HG03135 (cell line): ENCODE measurements around the gene CAMK2A.

Experiments used
- ATAC-seq: cut with Tn5 transposase; IDR thresholded peaks from one replicate; pipeline ENCODE4 v1.9.1; 2021; ENCODE audit warnings: mild to moderate bottlenecking, moderate library complexity; ENCODE audit not compliant: unreplicated experiment

Gene CAMK2A

DNA sequence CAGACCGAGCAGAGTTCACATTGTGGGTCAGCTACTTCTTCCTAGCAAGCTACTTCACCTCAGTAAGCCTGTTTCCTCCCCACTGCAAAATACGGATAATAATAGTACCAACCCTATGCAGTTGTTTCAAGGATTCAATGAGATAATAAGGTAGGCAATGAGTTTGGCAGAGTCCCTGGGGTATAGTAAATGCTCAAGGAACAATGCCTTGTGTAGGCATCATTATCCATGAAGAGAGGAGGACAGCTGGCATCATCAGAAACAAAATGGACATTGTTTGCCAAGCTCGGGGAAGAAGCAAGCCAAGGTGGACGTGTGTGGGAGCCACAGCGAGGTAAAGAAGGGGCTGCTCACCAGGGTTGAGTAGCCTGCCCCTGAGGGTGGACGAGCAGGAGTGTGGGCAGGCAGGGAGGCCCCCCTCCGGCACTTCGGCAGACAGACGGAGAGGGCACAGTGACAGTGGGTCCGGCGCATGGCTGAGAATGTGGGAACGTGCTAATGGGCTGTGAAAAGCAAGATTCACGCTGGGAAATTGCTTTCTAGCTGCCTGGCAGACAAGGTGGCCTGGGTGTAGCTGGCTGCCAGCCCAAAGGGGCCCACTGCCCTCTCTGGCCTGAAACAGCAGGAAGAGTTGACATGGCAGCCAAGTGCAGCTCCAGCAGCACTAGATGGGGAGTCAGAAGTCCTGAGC is 10.1 kb downstream of the CAMK2A start:
- ATAC-seq, result no peak

DNA sequence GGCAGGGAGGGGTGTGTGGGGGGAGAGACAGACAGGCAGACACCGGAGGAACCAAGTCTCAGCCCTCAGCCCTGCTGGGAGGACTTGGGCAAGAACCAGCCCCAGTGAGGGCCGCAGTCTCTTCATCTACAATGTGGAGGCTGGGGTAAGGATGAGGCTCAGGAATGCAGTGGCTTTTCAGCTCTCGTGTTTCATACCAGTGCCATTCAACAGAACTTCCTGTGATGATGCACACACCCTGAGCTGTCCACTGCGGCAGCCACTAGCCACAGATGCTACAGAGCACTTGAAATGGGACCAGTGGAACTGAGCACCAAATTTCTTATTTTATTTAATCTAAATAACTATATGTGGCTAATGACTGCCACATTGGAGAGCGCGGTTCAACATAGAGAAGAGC is 10.7 kb downstream of the CAMK2A start:
- no peak for ATAC-seq

DNA sequence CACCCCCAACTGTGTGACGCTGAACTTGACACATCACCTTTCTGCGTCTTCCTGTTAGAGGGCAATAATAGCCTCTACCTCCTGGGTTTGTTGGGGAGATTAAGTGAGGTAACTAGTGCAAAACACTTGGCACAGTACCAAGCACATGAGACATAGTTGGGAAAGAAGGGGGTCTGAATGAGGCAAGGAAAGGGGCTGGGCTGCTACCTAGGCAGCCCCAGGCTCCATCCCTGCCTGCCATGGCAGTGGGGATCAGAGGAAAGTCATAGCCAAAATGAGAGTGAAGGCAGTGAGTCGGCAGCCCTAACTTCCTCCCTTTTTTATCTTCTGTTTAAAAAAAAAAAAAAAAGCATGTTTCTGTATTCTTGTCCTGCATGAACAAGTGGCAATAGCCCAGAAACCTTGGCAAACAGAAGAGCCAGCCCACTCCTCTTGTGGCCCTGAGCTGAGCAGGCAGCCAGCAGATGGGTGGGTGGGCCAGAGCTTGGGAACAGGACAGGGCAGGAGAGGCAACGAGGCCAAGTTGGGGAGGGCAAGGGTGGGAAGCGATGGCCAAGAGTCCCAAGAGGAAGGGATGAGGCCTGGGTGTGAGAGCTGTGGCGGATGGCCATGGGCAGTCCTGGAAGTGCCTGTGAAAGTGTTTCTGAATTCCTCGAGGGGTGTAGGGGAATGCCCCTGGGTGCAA is 11.4 kb downstream of the CAMK2A start:
- ATAC-seq, result no peak

DNA sequence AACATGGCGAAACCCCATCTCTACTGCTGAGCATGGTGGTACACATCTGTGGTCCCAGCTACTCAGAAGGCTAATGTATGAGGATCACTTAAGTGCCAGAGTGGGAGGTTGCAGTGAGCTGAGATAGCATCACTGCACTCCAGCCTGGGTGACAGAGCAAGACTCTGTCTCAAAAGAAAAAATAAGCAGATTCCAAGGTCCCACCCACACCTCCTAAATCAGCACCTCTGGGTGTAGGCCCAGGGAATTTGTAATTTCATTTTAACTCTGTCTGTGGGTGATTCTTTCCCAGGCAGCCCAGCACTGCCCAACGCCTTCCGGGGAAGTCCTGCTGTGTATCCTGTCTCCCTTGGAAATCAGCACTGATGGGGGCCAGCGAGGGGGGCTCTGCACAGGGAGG is 12.5 kb downstream of the CAMK2A start:
- ATAC-seq, result no peak

DNA sequence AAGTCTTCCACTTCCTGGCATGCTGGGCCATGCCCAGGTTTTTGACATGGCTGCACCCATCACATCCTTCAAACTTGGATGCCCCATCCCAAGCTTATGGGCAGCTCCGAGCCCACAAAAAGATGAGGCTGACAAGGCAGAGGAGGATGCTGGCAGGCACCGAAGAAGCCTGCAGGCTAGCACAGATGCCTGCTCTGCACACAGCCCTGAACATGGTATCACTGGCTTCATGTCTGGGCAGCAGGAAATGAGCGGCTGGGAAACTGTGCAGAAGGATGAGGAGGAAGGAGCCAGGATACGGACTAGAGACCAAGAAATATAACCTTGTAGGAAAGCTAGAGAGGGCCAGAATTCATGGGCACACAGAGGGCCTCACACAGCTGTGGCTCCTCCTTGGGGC is 14.8 kb downstream of the CAMK2A start:
- no peak for ATAC-seq

DNA sequence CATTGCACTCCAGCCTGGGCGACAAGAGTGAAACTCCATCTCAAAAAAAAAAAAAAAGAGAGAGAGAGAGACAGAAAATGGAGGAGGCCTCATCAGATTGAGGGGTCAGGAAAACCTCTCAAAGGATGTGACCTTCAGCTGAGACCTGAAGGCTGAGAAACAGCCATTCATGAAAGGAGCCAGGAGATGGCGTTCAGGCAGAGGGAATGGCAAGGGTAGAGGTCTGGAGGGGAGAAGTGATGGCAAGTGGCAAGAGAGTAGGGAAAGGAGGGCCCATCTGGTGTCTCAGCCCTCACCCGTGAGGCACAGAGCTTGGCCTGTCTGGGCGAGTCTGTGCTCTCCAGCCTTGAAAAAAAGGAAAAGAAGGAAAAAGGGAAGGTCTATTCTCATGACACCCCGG is 17.0 kb downstream of the CAMK2A start:
- ATAC-seq, result no peak

DNA sequence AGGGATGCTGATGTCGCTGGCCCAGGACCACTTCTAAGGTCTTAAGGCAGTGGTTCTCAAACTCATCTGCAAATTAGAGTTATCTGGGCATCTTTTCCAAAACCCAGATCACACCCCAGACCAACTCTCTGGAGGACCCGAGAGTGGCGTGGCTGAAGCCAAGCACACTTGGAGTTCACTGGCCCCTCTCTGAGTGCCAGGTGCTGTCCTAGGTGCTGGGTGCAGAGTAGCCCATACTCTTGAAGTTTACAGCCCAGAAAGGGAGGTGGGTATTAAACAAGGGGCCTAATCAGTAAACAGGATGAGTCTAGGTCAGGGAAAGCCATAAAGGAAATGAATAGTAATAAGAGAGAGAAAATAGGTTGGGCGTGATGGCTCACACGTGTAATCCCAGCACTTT is 17.6 kb downstream of the CAMK2A start:
- no peak for ATAC-seq

DNA sequence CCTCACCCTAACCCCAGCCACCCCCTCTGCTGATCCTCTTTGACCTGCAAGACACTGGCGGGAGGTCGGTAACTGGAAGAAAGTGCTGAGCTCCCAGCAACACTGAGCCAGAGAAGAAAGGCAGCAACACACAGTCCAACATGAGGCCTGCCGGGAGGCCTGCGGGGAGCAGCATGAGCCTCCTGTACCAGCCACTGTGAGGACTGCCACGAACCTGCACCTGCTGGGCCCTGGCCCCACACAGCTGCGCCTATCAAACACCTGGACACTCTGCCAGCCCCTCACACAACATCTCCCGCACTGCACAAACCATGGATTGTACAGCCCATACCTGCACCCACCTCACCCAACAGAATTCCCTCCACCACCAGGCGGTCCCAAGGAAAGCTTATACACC is 18.3 kb downstream of the CAMK2A start:
- ATAC-seq, result no peak

DNA sequence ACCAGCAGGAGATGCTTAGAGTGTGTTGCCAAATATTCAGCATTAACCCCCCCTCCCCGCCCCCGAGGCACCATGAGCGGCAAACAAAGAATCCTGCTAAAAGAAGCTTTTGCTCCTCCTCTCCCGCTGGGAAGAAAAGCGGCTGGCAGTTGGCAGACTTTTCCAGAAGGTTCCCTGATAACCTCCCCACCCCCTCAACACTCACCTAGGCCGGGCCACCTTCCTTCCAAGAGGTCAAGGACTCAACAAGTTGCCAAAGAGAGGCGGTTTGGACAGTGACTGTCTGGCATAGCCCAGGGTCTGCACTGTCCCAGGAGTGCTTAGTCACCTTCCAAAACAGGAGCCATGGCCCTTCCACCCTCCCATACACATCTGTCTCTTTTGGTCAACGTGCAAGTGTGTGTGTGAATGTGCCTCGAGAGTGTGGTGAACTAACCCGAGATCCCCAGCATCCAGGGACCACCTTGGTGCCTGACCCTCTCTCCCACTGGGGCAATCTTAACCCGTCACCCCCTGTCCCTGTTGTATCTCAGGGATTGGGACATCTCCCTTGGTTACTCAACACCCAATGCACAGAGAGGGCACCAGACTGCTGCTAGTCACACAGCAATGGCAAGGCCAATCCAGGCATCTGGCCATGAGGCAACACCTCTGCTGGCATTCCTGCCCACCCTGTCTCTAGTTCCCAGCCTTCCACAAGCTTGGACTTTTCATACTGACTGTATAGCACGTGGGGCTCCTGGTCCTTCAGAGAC is 18.9 kb downstream of the CAMK2A start:
- ATAC-seq, result no peak

DNA sequence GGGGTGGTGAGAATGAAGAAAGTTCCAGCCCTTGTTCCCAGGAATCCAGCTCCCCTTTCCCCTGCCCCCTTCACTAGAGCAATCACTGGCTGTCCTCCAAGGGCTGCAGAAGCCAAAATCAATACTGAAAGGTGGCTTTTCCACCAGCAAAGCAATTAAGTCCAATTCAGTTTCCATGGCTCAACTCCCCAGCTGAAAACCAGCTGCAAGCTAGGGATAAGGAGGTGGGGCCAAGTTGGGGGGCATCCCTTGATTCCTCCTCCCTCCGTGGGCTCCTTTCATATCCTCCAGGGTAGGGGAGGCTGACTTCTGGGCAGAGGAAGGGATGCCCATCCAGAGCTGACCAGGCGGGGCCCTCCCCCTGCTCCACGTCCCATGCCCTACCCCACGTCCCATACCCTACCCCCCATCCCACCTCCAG is 22.7 kb downstream of the CAMK2A start:
- no peak for ATAC-seq

DNA sequence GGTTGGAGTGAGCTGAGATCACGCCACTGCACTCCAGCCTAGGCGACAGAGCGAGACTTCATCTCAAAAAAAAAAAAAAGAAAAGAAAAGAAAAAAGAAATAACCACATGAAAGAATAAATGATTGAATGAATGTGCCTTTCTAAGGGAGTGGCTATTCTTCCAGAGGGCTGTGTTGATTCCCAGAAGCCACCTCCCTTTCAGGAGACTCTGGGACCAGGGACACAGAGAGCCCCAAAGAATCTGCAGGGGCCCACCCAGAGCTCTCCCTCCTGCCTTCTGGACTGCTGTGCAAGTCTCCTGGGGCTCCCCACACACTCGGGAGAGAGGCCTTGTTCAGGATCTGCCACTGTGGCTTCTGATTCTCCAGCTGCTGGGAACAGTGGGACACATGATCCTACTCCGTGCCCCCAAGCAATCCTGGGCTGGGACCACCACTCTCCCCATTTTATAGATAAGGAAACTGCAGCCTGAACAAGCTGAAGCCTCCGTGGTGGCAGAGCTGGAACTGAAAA is 23.6 kb downstream of the CAMK2A start:
- ATAC-seq, result no peak

DNA sequence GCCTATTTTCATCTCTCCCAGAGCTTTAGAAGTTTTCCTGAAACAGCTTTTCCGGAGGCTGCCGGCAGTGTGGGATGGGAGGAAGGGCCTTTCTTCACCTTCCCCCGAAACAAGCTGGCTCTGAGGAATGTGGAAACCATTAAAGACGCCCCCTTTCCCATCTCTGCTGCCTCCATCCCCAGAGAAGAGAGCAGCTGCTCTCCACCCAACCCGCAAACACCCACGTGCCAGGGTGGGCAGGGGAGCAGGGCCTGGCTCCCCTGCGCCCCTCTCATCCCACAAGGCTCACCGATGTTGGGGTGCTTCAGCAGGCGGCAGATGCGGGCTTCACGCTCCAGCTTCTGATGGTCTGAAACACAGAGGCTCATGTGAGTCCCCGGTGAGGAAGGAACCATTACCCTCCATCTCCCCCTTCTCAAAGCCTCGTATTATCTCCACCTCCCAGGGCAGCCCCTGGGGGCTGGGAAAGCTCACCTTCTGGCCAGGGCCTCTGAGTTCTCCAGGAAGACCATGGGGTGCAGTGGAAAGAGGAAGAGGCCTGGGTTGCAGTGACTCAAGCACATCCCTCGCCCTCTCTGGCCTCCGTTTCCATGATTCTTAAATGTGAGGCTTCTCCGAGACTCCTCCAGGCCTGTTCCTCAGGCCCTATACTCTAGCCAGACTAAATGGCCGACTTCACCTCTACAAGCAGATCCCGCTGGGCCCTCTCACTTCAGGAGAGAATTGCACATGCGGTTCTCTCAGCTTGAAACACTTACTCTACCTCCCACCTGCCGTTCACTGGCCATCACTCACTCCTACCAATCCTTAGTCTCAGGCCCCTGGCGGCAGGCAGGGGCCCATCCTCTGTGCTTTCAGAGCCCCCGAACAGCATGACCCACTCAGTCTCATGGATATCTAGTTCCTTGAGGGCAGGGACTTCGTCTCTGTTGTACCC is 24.6 kb downstream of the CAMK2A start:
- ATAC-seq, result no peak

DNA sequence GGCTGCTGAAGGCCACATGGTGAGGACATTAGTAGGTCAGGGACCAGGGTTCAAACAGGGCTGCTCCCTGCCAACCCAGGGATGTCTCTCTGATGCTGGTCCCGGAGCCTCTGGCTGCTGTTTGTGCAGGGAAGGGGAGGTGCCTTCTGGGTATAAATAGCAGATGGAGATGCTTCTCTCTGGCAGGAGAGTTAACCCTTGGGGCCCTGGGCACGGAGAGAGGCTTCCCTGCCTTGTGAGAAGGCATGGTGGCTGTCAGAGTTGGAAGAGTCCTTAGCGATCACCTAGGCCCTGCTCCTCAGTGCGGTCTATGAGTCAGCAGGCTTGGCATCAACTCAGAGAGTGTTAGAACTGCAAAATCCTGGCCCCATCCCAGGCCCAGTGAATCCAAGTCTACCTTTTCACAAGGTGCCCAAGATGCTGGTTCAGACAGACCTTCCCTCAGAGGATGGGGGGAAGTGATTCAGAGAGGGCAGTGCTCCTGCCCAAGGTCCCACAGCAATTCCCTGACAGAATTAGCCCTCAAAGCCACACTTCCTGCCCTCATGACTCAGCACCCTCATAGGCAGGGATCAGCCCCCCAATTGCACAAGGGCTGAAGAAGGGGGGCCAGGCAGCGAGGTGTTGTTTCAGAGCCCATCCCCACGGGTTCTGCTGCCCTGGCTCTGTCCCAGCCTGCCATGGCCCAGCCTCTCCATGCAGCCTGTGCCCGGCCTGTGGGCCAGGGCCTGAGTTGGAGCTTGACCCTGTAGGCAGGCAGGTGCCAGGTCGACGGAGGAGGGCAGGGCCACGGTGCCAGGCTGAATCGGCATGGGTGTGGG is 25.6 kb downstream of the CAMK2A start:
- ATAC-seq, result no peak

DNA sequence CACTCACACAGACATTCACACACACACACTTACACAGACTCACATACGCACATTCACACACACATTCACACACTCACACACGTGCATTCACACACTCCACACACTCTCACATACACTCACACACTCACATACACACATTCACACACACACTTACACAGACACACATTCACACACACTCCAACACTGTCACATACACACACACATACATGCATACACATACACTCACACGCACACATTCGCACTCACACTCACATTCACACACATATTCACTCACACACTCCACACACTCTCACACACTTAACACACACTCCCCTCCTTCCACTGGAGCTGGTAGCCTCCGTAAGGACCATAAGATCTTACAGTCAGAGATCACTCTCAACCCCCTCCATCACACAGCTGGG is 26.2 kb downstream of the CAMK2A start:
- no peak for ATAC-seq

DNA sequence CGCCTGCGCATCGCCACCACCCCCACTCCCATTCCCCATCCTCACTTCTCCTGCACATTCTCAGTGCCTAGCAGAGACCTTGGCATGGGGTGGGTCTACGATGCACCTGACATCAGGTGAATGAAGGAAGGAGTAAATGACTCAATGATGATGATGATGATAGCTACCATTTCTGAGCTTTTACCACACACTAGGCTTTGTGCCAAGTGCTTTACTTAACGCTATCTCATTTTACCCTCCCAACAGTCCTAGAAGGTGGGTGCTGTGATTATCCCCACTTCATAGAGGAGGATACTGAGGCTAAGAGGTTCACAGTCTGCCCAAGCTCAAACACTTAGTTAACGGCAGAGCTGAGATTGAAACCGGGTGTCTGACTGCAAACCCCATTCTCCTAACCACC is 27.1 kb downstream of the CAMK2A start:
- no peak for ATAC-seq

DNA sequence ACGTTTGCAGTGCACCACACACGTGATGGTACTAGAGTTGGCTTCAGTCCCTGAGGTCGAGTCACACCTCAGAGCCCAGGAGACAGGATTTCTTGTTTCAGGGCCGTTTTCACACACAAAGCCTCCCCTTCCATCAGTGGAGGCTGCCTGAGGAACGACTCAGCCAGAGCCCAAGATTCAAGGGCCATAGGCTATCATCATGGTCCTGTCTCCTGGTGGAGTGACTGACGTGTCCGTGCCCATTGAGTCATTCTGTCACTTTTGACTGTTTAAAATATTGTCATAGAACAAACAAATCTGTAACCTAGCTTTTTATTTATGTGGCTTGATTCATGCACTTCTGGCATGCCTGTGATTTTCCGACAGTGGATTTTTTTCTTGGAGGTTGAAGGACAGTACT is 28.3 kb downstream of the CAMK2A start:
- ATAC-seq, result no peak

DNA sequence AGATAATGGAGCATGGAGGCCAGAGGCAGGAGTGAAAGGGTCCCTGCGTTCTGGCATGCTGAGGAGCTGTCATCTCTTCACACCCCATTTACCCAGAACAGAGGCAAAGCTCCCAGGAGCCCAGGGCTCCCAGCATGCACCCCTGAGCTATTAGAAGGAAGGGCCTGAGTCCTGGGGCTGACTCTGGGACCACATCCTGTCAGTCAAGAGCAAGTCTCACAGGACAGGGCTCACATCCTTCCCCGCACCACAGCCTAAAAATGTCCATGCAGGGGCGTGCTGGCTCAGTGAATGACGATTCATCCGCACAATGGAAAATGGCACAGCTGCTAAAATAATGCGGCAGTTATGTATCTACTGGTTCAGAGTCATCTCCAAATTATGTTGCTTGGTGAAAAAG is 31.4 kb downstream of the CAMK2A start:
- ATAC-seq, result no peak

DNA sequence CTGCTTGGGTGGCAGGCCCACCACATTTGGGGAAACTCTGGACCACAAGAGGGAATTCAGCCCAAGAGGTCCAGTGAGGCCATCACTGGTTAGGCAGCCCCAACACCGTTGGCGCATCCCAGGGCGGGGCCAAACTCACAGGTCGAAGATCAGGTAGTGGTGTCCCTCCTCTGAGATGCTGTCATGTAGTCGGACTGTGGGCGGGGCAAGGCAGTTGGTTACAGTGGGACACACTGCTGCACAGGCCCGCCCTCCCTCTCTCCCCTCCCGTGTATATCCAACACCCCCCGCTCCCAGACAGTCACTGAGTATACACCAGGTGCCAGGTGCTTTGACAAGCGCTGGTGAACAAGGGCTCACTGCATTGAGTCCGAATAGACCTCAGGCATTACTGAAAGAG is 32.1 kb downstream of the CAMK2A start:
- ATAC-seq, result no peak

DNA sequence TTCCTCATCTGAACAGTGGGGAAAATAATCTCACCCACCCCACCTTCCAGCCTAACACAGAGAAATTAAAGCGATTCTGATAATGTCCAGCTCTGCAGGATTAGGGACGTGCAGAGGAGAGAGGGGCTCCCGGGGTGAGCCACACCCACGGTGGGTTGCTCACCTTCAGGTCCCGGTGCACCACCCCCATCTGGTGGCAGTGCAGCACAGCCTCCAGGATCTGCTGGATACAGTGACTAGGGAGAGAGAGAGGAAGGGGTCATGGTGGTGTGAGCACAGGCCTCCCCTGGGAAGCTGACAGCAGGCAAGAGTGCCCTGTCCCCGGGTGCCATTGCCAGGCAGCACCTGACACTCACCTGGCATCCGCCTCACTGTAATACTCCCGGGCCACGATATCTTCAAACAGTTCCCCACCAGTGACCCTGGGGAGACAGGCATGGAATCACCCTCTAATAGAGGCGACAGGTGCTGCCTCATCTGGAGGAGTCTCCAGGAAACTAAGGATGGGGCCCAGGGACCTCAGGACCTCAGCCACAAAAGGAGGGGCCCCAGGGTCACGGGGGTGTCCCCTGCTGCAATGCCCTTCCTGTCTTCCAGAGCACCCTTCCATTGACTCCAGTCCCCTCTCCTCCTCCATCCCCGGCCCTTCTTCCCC is 33.0 kb downstream of the CAMK2A start:
- no peak for ATAC-seq
